ELF-1 (cell line): ENCODE data around the gene PLAAT1.

Experiments
- DNase-seq: peaks from one replicate; pipeline ENCODE4 v3.0.0-alpha.2; 2016; ENCODE audit warnings: low read depth, low spot score

Gene PLAAT1

GRCh38 chr3:193240850-193241706, at the start of gene PLAAT1:
Gene PLAAT1 (plus strand): TSS chr3:193241222. CDS start chr3:193255651, 14,429 bp downstream.
- peak; percentile 71 for DNase-seq

GRCh38 chr3:193194371-193194770, 46.7 kb upstream of the PLAAT1 start:
- no peak for DNase-seq

GRCh38 chr3:193196746-193197145, 44.3 kb upstream of the PLAAT1 start:
- no peak for DNase-seq

GRCh38 chr3:193207290-193208273, 33.4 kb upstream of the PLAAT1 start:
- no peak for DNase-seq

GRCh38 chr3:193210618-193211017, 30.4 kb upstream of the PLAAT1 start:
- DNase-seq = no peak

GRCh38 chr3:193211173-193211572, 29.8 kb upstream of the PLAAT1 start:
- no peak for DNase-seq

- no peak for DNase-seq
These were observed 29.0 kb upstream of the PLAAT1 start for GRCh38 chr3:193211984-193212383.

- no peak for DNase-seq
These were observed 28.2 kb upstream of the PLAAT1 start for GRCh38 chr3:193212844-193213243.

GRCh38 chr3:193214445-193214844, 26.6 kb upstream of the PLAAT1 start:
- no peak for DNase-seq

GRCh38 chr3:193225302-193226125, 15.5 kb upstream of the PLAAT1 start:
- peak; percentile 50 for DNase-seq

- no peak for DNase-seq
These were observed 12.8 kb upstream of the PLAAT1 start for GRCh38 chr3:193228206-193228605.

- DNase-seq = no peak
These were observed 11.1 kb upstream of the PLAAT1 start for GRCh38 chr3:193229851-193230420.

- DNase-seq = no peak
These were observed 10.4 kb upstream of the PLAAT1 start for GRCh38 chr3:193230610-193231009.

- DNase-seq = peak; percentile 13
These were observed 9.8 kb upstream of the PLAAT1 start for GRCh38 chr3:193231201-193231600.

- DNase-seq = no peak
These were observed 4.4 kb upstream of the PLAAT1 start for GRCh38 chr3:193236599-193236998.

GRCh38 chr3:193237030-193237429, 4.0 kb upstream of the PLAAT1 start:
- no peak for DNase-seq

GRCh38 chr3:193240436-193240849, 579 bp upstream of the PLAAT1 start:
- DNase-seq = peak; percentile 60

- DNase-seq = no peak
These were observed 694 bp downstream of the PLAAT1 start for GRCh38 chr3:193241716-193242115.

GRCh38 chr3:193243571-193243970, 2.5 kb downstream of the PLAAT1 start:
- no peak for DNase-seq

- DNase-seq = no peak
These were observed 7.9 kb downstream of the PLAAT1 start for GRCh38 chr3:193248848-193249468.

GRCh38 chr3:193250492-193250891, 9.5 kb downstream of the PLAAT1 start:
- DNase-seq = no peak
